Lower leg skin (tissue), 4 donors: ENCODE data around the gene FMNL3. TPM values are rescaled to one million over a fixed set of nuclear protein-coding genes. Genes with fewer than 3 reads are reported as not detected.

Experiments
- DNase-seq, 2 donors: peaks; one replicate each; pipeline ENCODE4 v3.0.0-alpha.2; 2019; ENCODE audit warnings: low spot score in 2 of 2
- H3K4me3 ChIP-seq: fragments of 200-600 bp; sonication (generic); 2 replicates; pipeline ENCODE4 v1.5.1; 2017; ENCODE audit warnings: mild to moderate bottlenecking, low read depth; ENCODE audit not compliant: poor library complexity, severe bottlenecking
- POLR2A ChIP-seq, 2 donors: fragments of 450-650 bp; IDR thresholded peaks; one replicate each; pipeline ENCODE4 v1.6.1; 2016 to 2017; ENCODE audit warnings: antibody characterized with exemption in 2 of 2, mild to moderate bottlenecking in 1 of 2, moderate library complexity in 1 of 2
- WGBS, 2 donors: methylation state at CpG; one replicate each; pipeline ENCODE4 v1.1.5; 2018; 5-methylcytosine and 5-hydroxymethylcytosine counted together
- intact Hi-C: fragments of 100-400 bp; cut with DNase I; formaldehyde crosslinking; loops from one replicate; pipeline ENCODE4 v1.15.0; 2023; ENCODE audit warnings: low total_unique reads
- total RNA-seq, 4 donors: library from RNA; depleted of rRNA; stranded (reverse); fragments of >200 nt; gene quantifications; one replicate each; pipeline ENCODE4 v1.1.0, GENCODE V29; 2016
- TF ChIP-seq, protein P1 (sequence below), 3 donors: fragments of 450-650 bp; IDR thresholded peaks; one replicate each; pipeline ENCODE4 v1.5.1; 2016; ENCODE audit warnings: antibody characterized with exemption in 3 of 3, mild to moderate bottlenecking in 3 of 3, moderate library complexity in 2 of 3

The FMNL3 gene
- total RNA-seq, 4 donors from 2014 or later = 4.3 to 12.5 (median 6.9) TPM

- TF ChIP-seq POLR2A (IDR thresholded peaks at IDR 0.05) = no peak
- TF ChIP-seq, protein P1, sequence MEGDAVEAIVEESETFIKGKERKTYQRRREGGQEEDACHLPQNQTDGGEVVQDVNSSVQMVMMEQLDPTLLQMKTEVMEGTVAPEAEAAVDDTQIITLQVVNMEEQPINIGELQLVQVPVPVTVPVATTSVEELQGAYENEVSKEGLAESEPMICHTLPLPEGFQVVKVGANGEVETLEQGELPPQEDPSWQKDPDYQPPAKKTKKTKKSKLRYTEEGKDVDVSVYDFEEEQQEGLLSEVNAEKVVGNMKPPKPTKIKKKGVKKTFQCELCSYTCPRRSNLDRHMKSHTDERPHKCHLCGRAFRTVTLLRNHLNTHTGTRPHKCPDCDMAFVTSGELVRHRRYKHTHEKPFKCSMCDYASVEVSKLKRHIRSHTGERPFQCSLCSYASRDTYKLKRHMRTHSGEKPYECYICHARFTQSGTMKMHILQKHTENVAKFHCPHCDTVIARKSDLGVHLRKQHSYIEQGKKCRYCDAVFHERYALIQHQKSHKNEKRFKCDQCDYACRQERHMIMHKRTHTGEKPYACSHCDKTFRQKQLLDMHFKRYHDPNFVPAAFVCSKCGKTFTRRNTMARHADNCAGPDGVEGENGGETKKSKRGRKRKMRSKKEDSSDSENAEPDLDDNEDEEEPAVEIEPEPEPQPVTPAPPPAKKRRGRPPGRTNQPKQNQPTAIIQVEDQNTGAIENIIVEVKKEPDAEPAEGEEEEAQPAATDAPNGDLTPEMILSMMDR (IDR thresholded peaks at IDR 0.05) = no peak
- 84 to 88% methylated on average over 7 of the region's 7 CpGs for WGBS, 2 donors
- intact Hi-C loops = loop anchor here (5.0 kb wide), 1 partner anchor 64 kb away; the partner anchor contains the start of gene FMNL3
- no peak for DNase-seq
- H3K4me3 ChIP-seq = no peak overlapping the region
Measured at GRCh38 chr12:49643135-49643534, 64.1 kb downstream of the FMNL3 start.

- intact Hi-C loops = loop anchor here (5.0 kb wide), 1 partner anchor 65 kb away; the partner anchor contains the start of gene FMNL3
- H3K4me3 ChIP-seq = no peak overlapping the region
- DNase-seq = no peak
- TF ChIP-seq POLR2A (IDR thresholded peaks at IDR 0.05) = no peak
- TF ChIP-seq, protein P1 (IDR thresholded peaks at IDR 0.05) = no peak
- WGBS, 2 donors = 58 to 85% methylated on average over 8 to 11 of the region's 11 CpGs
Measured at GRCh38 chr12:49642370-49642802, 64.8 kb downstream of the FMNL3 start.

DNA sequence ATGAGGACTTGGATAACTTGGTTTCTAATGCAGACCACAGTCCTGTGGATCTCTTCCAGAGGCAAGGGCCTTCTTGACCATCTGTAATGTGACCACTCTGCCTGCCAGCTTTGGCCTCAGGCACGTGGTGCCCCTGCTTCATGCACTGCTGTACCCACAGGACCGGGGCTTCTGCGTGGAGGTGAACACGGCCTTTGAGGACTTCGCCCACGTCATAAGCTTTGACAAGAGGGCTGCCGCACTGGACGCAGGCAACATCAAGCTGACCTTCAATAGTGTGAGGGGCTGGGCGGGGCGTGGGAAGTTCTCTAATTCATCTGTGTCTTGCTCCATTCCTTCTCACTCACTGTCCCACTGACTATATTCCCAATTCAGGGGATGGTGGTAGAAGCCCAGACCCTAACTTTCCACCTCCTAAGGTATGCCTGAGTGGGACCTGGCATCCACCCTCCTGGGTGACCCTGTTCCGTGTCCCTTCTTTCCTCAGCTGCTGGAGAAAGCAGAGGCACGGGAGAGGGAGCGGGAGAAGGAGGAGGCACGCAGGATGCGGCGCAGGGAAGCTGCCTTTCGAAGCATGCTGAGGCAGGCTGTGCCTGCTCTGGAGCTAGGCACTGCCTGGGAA, 65.3 kb downstream of the FMNL3 start:
- TF ChIP-seq, protein P1 (IDR thresholded peaks at IDR 0.05) = no peak
- no peak for TF ChIP-seq POLR2A (IDR thresholded peaks at IDR 0.05)
- WGBS, 2 donors = 91% methylated on average over 15 to 17 of the region's 17 CpGs
- DNase-seq = no peak
- intact Hi-C loops = loop anchor here (5.0 kb wide), 1 partner anchor 65 kb away; the partner anchor contains the start of gene FMNL3
- H3K4me3 ChIP-seq = no peak overlapping the region

DNA sequence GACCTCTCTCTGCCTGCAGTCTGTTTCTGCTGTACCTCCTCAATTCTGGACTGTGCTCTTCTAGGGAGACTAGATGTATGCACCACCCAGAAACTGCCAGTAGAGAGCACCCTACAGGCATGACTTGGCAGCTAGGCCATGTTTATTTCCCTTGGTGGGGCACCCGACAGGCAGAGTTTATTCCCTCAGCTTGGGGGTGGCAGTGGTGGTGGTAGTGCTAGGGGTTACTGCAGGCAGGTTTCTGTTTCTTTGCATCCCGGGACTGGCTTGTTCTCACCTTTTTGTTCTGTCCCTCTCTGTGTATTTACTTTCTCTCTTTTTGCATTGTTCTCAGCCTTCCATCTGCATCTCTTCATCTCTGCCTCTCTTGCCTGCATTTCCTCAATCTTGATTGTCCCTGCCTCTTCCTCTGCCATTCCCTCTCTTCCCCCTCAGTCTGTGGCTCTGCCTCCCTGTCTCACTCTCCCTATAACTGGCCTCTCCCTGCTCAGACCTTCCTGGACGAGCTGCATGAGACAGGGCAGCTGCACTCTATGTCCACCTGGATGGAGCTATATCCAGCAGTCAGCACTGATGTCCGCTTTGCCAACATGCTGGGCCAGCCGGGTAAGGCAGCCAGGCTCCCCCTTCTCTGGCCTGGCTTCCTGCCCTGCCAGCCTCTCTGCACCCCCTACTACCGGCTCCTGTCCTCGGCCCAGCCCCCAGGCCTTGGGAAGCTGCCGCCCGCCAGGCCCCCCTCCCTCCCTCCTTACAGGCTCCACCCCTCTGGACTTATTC, 70.0 kb downstream of the FMNL3 start:
- DNase-seq = peak; percentile 40 to 83
- H3K4me3 ChIP-seq = no peak overlapping the region
- intact Hi-C loops = no loop called here
- TF ChIP-seq, protein P1 (IDR thresholded peaks at IDR 0.05) = no peak
- no peak for TF ChIP-seq POLR2A (IDR thresholded peaks at IDR 0.05)
- 37 to 43% methylated on average over 9 of the region's 9 CpGs for WGBS, 2 donors

DNA sequence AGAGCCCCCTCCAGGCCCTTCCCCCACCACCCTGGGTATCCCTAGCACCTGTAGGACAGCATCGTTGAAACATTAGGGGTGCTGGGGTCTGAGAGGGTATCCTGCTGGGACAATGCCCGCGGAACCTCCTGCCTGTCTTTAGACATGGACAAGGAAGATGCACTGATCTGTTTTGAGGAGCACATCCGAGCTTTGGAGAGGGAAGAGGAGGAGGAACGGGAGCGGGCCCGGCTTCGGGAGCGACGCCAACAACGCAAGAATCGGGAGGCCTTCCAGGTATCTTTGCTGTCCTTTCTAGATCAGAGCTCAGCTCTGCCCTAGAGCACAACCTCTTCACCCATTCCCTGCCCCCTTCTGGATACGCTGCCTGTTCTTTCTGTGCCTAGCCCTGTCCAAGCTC, 70.6 kb downstream of the FMNL3 start:
- H3K4me3 ChIP-seq = no peak overlapping the region
- DNase-seq = peak in 1 of 2 donors; percentile 61
- WGBS, 2 donors = 71 to 80% methylated on average over 13 of the region's 13 CpGs
- intact Hi-C loops = no loop called here
- TF ChIP-seq, protein P1 (IDR thresholded peaks at IDR 0.05) = no peak
- TF ChIP-seq POLR2A (IDR thresholded peaks at IDR 0.05) = no peak
